C1 segment of cervical spinal cord (tissue), 14 donors: Measurements from ENCODE around the gene TRIM68.

Source experiments
- DNase-seq, 14 donors: peaks; one replicate each; lab custom pipeline; 2025; lab: John Stamatoyannopoulos, UW

Gene TRIM68

DNA sequence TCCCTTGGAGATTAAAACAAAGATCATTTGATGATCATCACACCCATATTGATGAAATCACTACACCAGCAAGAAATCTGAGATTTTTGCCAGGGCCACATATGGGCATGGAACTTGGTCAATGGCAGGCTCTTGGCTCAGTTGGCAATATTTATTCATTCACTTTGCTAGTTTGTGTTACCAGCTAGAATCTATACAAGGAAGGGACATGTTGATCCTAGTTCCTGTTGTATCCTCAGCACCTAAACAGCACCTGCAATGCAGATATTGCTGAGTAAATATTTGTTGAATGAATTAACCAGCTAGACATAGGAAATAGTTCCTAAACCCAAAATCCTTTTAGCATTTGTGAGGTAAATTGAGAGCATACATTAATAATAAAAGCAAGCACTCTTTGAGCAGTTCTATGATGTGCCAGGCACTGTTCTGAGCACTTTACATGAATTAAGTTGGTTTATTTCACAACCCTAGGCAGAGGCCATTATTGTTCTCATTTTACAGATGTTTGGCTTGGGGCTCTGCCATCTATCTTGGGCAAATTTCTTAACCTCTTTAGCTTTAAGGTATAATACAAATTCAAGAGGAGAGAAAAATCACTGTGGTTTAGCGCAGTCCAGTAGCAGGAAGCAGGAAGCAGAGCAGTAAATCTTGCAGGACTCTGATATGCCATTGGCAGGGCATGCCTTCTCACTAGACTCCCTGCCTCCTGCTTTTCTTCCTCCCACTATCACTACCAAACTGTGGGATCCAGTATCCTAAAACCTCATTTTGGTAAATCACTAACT is 1.6 kb downstream of the TRIM68 start:
- DNase-seq = no peak

DNA sequence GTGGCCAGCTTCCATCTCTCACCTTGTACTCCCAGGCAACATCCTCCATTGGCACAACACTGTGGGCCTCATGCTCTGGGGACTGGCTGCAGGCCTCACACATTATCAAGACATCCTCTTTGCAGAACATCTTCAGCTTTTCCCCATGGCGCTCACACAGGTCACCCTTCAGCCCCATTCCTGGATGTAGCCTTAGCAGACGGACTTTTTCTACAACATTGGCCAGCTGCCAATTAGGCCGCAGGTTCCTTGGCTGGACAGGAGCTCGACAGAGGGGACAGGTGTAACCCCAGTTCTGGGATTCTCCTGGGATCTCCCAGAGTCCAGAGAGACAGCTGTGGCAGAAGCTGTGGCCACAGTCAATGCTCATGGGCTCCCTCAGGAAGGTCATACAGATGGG is 3.0 kb downstream of the TRIM68 start:
- DNase-seq = no peak

DNA sequence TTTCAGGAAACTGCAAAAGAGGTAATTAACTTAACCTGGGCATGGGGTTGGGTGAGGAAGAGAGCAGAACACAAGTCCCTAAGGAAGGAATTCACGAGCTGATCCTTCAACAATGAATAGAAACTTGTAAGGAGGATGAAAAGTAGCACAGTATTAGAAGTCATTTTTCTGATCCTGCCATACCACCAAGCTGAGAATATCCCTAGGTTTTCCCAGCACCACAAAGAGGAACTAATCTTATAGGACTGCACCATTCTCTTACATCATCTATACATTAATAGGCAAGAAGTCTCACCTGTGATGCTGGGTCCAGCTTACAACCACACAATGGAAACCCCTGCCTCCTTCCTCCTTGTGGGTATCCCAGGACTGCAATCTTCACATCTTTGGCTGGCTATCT is 14.3 kb downstream of the TRIM68 start, which contains the start of gene OR52I1:
TSS of gene OR52I1 (plus strand) at position 301 of the 400 bp plus-strand sequence. CDS start at position 301, 0 bp downstream.
- DNase-seq = no peak

DNA sequence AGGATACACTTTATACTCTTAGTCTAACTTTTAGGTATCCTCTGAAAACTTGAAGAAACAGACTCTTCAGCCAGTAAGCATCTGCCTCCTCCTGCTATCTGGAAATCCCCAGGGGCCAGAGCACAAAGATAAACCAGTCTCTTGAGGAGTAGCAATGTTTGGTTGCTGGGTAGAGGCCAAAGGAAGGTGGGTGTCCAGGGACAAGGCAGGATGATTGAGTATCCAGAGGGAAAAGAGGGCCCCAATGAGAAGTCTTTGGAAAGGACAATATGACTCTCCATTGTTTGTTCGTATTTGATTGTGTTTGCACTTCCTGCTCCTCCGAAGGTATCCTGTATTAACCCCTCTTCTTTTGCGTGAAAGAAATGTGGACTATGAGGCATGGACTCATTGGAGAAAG is 19.0 kb downstream of the TRIM68 start:
- DNase-seq = no peak

DNA sequence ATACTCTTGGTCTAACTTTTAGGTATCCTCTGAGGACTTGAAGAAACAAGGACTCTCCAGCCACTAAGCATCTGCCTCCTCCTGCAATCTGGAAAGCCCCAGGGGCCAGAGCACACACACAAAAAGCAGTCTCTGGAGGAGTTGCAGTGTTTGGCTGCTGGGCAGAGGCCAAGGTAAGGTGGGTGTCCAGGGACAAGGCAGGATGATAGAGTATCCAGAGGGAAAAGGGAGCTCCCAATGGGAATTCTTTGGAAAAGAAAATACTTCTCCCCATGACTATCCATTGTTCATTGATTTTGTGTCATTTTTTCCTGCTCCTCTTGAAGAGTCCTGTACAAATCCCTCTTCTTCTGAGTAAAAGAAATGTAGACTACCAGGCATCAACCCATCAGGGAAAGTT is 26.6 kb downstream of the TRIM68 start, which contains the start of gene OR52I2:
TSS of gene OR52I2 (plus strand) at position 301 of the 400 bp plus-strand sequence.
- DNase-seq = no peak

DNA sequence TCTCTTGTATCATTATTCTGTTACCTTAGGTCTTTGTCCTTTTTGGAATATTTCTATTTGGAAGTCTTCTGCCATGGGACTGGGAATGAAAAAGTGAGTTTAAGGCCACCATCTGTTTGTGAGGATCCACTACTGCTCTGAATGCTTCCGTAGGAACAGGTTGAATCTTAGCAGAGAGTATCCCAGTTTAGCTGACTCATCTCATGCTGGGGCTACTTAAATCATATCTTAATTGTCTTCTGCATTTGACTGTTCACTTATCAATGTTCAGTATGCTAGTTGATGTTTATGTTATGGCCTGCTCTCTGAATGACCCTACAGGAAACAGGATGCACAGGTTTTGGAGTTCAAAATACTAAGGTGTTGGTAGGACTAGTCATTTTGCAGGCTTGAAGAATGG is 27.9 kb downstream of the TRIM68 start:
- no peak for DNase-seq

DNA sequence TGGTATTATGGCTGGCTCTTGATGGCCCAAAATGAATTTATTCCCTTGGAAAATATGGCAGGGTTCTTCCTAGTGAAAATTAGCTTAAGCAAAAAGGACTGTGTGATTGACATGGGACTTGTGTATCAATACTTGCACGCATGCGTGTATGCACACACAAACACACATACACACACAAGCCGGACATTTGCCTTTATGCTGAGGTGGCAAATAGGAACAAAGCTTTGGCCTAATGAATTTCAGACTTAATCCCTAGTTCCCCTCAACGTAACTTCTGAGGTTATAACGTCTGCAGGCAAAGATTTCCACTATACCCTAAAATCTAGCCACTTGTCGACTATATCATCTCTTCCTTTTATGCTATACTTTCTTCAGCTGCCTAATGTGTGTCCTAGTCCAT is 29.4 kb downstream of the TRIM68 start:
- no peak for DNase-seq

DNA sequence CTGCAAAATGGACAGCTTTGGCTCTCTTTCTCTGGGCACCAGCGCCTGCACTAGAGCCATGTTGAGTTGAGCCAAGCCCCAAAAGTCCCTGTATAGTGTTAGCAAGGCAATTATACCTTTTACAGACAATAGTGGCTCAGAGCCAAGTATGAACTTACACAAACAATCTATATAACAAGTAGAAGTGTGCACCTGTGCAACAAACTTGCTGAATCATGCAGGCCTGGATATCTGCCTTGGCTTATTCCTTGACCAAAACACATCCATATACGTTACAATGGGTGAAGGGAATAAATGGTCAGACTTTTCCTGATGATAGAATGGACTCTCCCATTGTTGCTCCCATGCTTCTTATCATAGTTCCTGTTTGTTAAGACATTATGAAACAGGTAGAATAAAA is 30.3 kb downstream of the TRIM68 start:
- DNase-seq = no peak

DNA sequence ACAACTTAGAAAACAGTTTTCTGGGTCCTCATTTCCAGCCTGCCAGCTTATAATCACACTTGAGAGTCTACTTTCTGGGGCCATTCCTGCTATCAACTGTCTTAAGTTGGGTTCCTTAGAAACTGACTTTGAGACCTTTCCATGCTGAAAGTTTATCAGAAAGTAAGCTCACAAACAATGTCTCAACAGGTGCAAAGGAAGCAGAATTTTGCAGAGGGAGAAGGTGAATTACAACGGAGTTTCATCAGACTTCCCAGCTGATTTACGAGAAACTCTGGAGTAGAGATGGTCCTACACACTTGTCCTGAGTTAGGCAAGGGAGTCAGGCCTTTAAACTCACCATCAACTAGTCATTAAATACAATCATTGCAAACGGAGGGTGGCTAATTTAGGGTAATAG is 31.2 kb downstream of the TRIM68 start:
- DNase-seq = no peak

DNA sequence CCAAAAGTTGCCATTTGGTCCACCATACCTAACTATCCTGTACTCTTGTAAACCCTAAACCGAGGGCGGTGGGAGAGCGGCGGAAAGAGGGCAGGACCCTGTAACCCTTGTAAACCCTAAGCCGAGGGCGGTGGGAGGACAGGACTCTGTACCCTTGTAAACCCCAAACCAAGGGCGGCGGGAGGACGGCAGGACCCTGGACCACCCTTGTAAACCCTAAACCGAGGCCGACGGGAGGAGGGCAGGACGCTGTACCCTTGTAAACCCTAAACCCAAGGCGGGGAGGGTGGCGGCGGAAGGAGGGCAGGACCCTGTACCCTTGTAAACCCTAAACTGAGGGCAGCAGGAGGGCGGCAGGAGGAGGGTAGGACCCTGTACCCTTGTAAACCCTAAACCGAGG is 39.0 kb downstream of the TRIM68 start:
- DNase-seq = no peak

DNA sequence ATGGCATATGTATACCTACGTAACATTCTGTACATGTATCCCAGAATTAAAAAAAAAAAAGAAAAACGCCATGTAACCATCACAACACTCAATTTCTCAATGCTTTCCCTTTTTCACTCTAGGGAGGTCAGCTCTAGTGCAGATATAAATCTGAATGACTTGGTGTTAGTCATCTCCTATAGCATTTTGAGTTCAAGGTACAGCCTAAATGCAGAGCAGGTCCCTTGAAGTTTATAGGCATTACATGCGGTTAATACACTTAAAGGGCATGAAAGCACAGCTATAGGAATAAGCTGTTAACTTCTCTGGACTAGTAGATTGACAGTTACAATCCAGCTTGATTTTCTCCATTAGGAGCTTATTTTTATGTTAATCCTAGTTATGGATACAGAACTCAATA is 42.7 kb downstream of the TRIM68 start:
- DNase-seq = no peak

DNA sequence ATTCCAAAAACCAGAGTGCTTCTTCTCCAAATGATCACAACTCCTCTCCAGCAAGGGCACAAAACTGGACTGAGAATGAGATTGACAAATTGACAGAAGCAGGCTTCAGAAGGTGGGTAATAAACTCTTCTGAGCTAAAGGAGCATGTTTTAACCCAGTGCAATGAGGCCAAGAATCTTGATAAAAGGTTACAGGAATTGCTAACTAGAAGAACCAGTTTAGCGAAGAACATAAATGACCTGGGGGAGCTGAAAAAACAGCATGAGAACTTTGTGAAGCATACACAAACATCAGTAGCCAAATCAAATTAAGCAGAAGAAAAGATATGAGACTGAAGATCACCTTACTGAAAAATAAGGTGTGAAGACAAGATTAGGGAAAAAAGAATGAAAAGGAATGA is 47.6 kb downstream of the TRIM68 start:
- no peak for DNase-seq

DNA sequence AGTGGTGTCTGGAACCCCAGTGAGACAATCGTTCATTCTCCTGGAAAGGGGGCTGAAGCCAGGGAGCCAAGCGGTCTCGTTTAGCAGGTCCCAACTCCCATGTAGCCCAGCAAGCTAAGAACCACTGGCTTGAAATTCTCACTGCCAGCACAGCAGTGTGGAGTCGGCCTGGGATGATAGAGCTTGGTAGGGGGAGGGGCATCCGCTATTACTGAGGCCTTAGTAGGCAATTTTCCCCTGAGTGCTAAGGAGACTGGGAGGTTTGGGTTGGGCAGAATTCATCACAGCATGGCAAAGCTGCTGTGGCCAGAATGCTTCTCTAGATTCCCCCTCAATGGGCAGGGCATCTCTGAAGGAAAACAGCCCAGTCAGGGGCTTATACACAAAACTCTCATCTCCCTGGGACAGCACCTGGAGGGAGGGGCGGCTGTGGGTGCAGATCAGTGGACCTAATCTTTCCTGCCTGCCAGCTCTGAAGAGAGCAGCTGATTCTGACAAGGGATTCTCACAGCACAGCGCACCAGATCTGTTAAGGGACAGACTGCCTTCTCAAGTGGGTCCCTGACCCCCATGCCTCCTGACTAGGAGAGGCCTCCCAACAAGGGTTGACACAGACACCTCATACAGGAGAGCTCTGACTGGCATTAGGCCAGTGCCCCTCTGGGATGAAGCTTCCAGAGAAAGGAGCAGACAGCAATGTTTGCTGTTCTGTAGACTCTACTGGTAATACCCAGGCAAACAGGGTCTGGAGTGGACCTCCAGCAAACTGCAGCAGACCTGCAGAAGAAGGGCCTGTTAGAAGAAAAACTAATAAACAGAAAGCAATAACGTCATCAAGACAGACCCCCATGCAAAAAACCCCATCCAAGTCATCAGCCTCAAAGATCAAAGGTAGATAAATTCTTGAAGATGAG is 48.2 kb downstream of the TRIM68 start:
- no peak for DNase-seq

DNA sequence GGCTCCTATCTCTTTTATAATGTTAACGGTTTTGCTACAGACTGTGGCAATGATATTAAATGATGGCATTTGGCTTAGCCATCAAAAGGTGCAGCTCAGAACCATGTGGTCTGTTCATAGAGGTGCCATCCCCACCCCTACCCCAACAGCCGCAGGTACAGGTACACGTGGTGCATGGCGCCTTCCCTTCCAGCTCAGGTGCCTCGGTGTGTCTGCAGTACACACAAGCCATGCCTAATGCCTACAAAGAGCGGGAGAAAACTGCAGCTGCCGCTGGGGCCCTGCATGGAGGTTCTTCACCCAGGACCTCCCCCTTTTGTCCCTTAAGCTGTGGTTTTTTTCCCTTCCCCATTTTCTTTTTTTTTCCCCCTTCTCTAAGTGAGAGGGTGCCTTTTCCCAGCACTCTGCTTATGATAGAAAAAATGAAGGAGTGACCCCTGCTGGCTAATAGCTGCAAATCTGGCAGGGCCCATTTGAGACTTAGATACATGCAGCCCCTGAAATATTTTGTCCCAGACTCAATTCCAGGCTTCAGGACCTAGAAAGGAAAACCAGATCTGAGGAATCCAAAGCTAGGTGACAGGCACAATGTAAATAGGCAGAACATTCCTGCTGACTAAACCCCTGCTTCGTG is 56.6 kb downstream of the TRIM68 start:
- no peak for DNase-seq
